Measurements from ENCODE around the gene SCN8A.

The SCN8A gene

DNA sequence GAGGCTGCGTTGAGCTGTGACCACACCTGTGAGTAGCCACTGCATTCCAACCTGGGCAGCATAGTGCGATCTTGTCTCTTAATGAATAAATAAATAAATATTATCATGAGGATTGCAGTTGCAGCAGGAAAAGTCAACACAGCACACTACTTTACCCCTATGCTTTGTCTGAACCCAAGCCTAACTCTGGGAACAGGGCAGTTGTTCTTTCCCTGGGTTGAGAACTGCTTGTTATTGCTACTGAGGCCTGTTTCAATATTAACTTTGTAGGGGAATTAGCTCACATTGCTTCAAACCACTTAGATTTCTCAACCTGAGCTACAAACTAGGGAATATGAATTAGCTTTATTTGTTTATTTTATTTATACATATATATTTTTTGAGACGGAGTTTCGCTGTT is 102.5 kb downstream of the SCN8A start:
- Histone ChIP-seq H3K27me3 (ENCODE audit: insufficient read depth, poor library complexity, severe bottlenecking) (peaks cover 4% of the 10 kb centered on the region), H3K4me3 (replicated peaks; ENCODE audit: insufficient read depth, low read length) (no peak overlapping the region), H3K27ac (replicated peaks) (no peak overlapping the region)
- DNase-seq (ENCODE audit: low read depth in 1 of 2, low spot score in 1 of 2) = no peak
- TF ChIP-seq, protein P1, sequence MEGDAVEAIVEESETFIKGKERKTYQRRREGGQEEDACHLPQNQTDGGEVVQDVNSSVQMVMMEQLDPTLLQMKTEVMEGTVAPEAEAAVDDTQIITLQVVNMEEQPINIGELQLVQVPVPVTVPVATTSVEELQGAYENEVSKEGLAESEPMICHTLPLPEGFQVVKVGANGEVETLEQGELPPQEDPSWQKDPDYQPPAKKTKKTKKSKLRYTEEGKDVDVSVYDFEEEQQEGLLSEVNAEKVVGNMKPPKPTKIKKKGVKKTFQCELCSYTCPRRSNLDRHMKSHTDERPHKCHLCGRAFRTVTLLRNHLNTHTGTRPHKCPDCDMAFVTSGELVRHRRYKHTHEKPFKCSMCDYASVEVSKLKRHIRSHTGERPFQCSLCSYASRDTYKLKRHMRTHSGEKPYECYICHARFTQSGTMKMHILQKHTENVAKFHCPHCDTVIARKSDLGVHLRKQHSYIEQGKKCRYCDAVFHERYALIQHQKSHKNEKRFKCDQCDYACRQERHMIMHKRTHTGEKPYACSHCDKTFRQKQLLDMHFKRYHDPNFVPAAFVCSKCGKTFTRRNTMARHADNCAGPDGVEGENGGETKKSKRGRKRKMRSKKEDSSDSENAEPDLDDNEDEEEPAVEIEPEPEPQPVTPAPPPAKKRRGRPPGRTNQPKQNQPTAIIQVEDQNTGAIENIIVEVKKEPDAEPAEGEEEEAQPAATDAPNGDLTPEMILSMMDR (IDR thresholded peaks at IDR 0.05; ENCODE audit: insufficient read depth, low read length) = no peak
- no peak for TF ChIP-seq GABPA (IDR thresholded peaks at IDR 0.05; ENCODE audit: low read depth)
- TF ChIP-seq, protein P2, sequence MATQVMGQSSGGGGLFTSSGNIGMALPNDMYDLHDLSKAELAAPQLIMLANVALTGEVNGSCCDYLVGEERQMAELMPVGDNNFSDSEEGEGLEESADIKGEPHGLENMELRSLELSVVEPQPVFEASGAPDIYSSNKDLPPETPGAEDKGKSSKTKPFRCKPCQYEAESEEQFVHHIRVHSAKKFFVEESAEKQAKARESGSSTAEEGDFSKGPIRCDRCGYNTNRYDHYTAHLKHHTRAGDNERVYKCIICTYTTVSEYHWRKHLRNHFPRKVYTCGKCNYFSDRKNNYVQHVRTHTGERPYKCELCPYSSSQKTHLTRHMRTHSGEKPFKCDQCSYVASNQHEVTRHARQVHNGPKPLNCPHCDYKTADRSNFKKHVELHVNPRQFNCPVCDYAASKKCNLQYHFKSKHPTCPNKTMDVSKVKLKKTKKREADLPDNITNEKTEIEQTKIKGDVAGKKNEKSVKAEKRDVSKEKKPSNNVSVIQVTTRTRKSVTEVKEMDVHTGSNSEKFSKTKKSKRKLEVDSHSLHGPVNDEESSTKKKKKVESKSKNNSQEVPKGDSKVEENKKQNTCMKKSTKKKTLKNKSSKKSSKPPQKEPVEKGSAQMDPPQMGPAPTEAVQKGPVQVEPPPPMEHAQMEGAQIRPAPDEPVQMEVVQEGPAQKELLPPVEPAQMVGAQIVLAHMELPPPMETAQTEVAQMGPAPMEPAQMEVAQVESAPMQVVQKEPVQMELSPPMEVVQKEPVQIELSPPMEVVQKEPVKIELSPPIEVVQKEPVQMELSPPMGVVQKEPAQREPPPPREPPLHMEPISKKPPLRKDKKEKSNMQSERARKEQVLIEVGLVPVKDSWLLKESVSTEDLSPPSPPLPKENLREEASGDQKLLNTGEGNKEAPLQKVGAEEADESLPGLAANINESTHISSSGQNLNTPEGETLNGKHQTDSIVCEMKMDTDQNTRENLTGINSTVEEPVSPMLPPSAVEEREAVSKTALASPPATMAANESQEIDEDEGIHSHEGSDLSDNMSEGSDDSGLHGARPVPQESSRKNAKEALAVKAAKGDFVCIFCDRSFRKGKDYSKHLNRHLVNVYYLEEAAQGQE (IDR thresholded peaks at IDR 0.05; ENCODE audit: insufficient replicate concordance, low read depth) = no peak
- no peak for TF ChIP-seq SPI1 (IDR thresholded peaks at IDR 0.05; ENCODE audit: borderline replicate concordance, low read depth)
- TF ChIP-seq POLR2AphosphoS5 (IDR thresholded peaks at IDR 0.05; ENCODE audit: low read depth) = no peak

DNA sequence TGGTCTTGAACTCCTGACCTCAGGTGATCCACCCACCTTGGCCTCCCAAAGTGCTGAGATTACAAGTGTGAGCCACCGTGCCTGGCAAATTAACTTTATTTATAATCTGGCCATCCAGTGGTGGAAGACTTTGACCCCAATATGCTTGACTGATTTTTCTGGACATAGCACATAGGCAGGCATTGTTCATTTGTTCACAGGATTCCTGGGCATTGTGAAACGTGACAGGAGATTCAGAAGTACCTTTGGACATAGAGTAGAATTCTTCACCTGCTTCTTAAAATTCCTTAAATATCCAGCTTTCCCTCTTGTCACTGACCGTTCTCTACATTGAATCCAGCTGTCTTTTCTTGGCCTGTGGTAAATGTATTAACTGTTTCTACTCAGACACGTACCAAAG is 103.1 kb downstream of the SCN8A start:
- Histone ChIP-seq H3K27ac (replicated peaks) (no peak overlapping the region), H3K27me3 (ENCODE audit: insufficient read depth, poor library complexity, severe bottlenecking) (peaks cover 4% of the 10 kb centered on the region), H3K4me3 (replicated peaks; ENCODE audit: insufficient read depth, low read length) (no peak overlapping the region)
- TF ChIP-seq GABPA (IDR thresholded peaks at IDR 0.05; ENCODE audit: low read depth) (no peak), SPI1 (IDR thresholded peaks at IDR 0.05; ENCODE audit: borderline replicate concordance, low read depth) (no peak), POLR2AphosphoS5 (IDR thresholded peaks at IDR 0.05; ENCODE audit: low read depth) (no peak)
- TF ChIP-seq, protein P1 (IDR thresholded peaks at IDR 0.05; ENCODE audit: insufficient read depth, low read length) = no peak
- TF ChIP-seq, protein P2 (IDR thresholded peaks at IDR 0.05; ENCODE audit: insufficient replicate concordance, low read depth) = no peak
- no peak for DNase-seq (ENCODE audit: low read depth in 1 of 2, low spot score in 1 of 2)

DNA sequence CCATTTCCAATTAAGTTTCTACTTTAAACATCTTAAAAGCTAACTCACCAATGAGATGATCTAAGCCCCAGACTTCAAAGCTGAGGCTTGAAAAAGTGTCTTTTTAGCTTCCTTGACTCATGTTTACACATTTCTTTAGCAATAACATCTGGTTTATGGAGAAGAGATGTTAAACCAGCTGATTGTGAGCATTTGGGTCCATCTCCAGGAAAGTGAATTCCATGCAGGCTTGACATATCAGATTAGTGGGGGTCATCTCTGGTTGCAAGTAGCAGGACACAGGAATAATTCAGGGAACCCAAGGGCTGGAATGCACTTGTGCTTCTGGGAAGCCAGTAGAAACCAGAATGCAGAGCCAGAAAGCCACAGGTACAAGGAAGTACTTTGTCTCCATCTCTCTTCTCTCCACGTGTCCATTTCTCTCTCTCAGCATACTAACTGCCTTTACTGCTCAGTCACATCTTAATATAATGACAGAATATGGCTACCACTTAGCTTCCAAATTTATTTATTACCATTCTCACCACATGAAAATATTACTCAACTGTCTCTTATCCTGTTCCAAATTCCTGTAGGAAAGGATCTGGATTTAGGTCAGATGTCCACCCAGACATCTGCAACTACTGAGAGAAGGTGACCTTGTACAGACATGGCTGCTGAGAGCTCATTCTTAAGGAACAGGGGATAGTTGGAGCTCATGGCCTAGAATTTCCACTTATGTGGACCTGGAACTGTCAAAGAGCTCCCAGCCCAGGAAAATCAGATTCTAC is 104.4 kb downstream of the SCN8A start:
- no peak overlapping the region for H3K4me3 ChIP-seq (replicated peaks; ENCODE audit: insufficient read depth, low read length)
- H3K27me3 ChIP-seq (ENCODE audit: insufficient read depth, poor library complexity, severe bottlenecking) = peaks cover 1% of the 10 kb centered on the region
- H3K27ac ChIP-seq (replicated peaks) = no peak overlapping the region
- no peak for TF ChIP-seq GABPA (IDR thresholded peaks at IDR 0.05; ENCODE audit: low read depth)
- no peak for TF ChIP-seq SPI1 (IDR thresholded peaks at IDR 0.05; ENCODE audit: borderline replicate concordance, low read depth)
- TF ChIP-seq, protein P1 (IDR thresholded peaks at IDR 0.05; ENCODE audit: insufficient read depth, low read length) = no peak
- TF ChIP-seq, protein P2 (IDR thresholded peaks at IDR 0.05; ENCODE audit: insufficient replicate concordance, low read depth) = no peak
- TF ChIP-seq POLR2AphosphoS5 (IDR thresholded peaks at IDR 0.05; ENCODE audit: low read depth) = no peak
- DNase-seq (ENCODE audit: low read depth in 1 of 2, low spot score in 1 of 2) = no peak

Data from HL-60 (cell line).